Measurements from ENCODE around the gene TRABD2B. TPM values are rescaled to one million over a fixed set of nuclear protein-coding genes. Genes with fewer than 3 reads are reported as not detected.

Gene TRABD2B
- total RNA-seq, 5 donors from 2014 or later (not counting 1 experiment from before 2014, with no cell fraction given), result not detected

DNA sequence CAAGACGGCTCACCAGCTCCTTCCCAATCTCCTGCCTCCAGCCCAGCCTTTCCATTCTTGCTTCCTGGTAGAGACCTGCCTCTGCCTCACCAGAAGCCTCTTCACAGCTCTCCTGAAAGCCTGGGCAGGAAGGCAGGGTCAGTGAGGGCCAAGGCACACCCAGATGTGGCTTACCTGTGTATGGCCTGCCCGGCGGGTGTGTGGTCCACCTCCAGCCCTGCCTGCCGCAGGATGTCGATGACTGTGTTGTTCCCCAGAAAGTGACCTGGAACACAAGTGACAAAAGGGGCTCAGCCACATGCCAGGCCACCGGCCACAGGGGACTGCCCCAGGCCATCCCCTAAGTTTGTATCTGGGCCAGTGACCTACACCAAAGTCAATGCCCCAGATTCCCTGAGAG, 218.9 kb downstream of the TRABD2B start:
- WGBS (ENCODE audit: insufficient coverage), result 89% methylated on average over 6 of the region's 6 CpGs
- no peaks in the 10 kb centered on the region for H3K36me3 Mint-ChIP-seq
- DNase-seq (no peak), ATAC-seq (replicated peaks in 1 of 4) (no peak)
- no peaks in the 10 kb centered on the region for H3K9me3 Mint-ChIP-seq
- no peak overlapping the region for H3K4me3 ChIP-seq (ENCODE audit: control insufficient read depth in 1 of 2, extremely low read depth in 1 of 2, low read length in 1 of 2)
- ChIA-PET CTCF (no interaction called here), POLR2A (no interaction called here)
- no peaks in the 10 kb centered on the region for H3K36me3 ChIP-seq (ENCODE audit: control insufficient read depth in 2 of 2, extremely low read depth in 1 of 2, insufficient read depth in 1 of 2, low read length in 1 of 2)
- H3K27ac Mint-ChIP-seq, result no peak overlapping the region
- no peaks in the 10 kb centered on the region for H3K4me1 Mint-ChIP-seq
- no peaks in the 10 kb centered on the region for H3K9me3 ChIP-seq
- no peak overlapping the region for H3K4me3 Mint-ChIP-seq
- no peaks in the 10 kb centered on the region for H3K4me1 ChIP-seq (ENCODE audit: control insufficient read depth in 1 of 2, extremely low read depth in 1 of 2, insufficient read depth in 2 of 2, low read length in 2 of 2)
- H3K27ac ChIP-seq (ENCODE audit: low read length), result no peak overlapping the region
- H3K27me3 ChIP-seq (replicated peaks in 1 of 2; ENCODE audit: control insufficient read depth in 2 of 2, extremely low read depth in 1 of 2, insufficient read depth in 2 of 2, low read length in 1 of 2), result peaks cover 0 to 31% of the 10 kb centered on the region in 2 experiments
- peaks cover 1 to 10% of the 10 kb centered on the region in 2 donors for H3K27me3 Mint-ChIP-seq

DNA sequence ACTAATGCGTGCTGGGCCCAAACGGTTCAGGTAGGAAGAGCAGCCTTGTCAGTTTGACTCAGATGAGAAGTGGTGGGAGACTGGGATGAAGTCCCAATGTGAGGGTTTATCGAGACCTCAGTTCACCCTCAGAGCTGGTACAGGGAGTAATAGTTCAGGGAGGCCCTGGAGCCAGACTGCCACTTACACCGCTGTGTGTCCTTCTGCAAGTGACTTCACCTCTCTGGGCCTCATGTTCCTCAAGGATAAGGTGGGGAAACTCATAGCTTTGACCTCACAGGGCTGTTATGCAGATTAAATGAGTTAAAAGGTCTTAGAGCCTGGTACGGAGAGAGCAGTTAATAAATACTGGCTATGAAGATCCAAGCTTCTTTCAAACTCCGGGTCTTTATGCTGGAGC, 219.9 kb downstream of the TRABD2B start:
- ATAC-seq (replicated peaks in 1 of 4) (no peak), DNase-seq (no peak)
- Mint-ChIP-seq H3K36me3 (no peaks in the 10 kb centered on the region), H3K27me3 (peaks cover 1 to 6% of the 10 kb centered on the region in 2 donors), H3K4me3 (no peak overlapping the region), H3K27ac (no peak overlapping the region), H3K4me1 (no peaks in the 10 kb centered on the region), H3K9me3 (no peaks in the 10 kb centered on the region)
- H3K27me3 ChIP-seq (replicated peaks in 1 of 2; ENCODE audit: control insufficient read depth in 2 of 2, extremely low read depth in 1 of 2, insufficient read depth in 2 of 2, low read length in 1 of 2), result peaks cover 0 to 32% of the 10 kb centered on the region in 2 experiments
- no peaks in the 10 kb centered on the region for H3K36me3 ChIP-seq (ENCODE audit: control insufficient read depth in 2 of 2, extremely low read depth in 1 of 2, insufficient read depth in 1 of 2, low read length in 1 of 2)
- CTCF ChIA-PET, result no interaction called here
- H3K27ac ChIP-seq (ENCODE audit: low read length), result no peak overlapping the region
- WGBS (ENCODE audit: insufficient coverage), result 72% methylated on average over 5 of the region's 6 CpGs
- POLR2A ChIA-PET, result no interaction called here
- H3K9me3 ChIP-seq, result no peaks in the 10 kb centered on the region
- H3K4me3 ChIP-seq (ENCODE audit: control insufficient read depth in 1 of 2, extremely low read depth in 1 of 2, low read length in 1 of 2), result no peak overlapping the region
- no peaks in the 10 kb centered on the region for H3K4me1 ChIP-seq (ENCODE audit: control insufficient read depth in 1 of 2, extremely low read depth in 1 of 2, insufficient read depth in 2 of 2, low read length in 2 of 2)

DNA sequence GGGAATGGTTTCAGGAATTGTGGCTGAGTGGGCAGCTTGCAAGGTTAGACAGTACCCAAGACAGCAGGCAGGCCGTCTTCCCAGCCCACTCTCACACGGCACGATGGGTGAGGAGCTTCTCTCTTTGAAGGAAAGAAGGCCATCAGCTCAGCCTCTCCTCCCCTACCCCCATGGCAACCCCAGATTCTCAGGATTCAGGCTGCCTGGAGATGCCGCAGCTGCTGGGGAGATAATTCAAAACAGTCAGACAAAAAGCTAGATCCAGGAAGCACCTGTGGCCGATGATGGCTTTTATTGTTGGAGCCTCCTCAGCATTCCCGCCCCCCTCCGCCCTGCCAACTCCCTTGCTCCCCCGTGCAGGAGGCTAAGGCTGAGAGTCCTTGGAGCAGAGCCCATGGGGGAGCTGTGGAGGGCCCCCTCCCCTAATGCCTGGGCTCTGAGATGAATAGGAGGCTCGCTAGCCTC, 220.5 kb downstream of the TRABD2B start:
- H3K9me3 Mint-ChIP-seq, result no peaks in the 10 kb centered on the region
- ATAC-seq (replicated peaks in 1 of 4), result no peak
- peaks cover 1 to 3% of the 10 kb centered on the region in 2 donors for H3K27me3 Mint-ChIP-seq
- WGBS (ENCODE audit: insufficient coverage), result 87% methylated on average over 7 of the region's 9 CpGs
- ChIA-PET POLR2A (no interaction called here), CTCF (interaction anchor here in 1 of 2 donors (0.5 kb wide), 1 partner anchor 1083 kb away, joined by 3 read pairs; no protein-coding TSS in a partner anchor)
- no peaks in the 10 kb centered on the region for H3K4me1 Mint-ChIP-seq
- Histone ChIP-seq H3K9me3 (no peaks in the 10 kb centered on the region), H3K4me3 (ENCODE audit: control insufficient read depth in 1 of 2, extremely low read depth in 1 of 2, low read length in 1 of 2) (no peak overlapping the region), H3K36me3 (ENCODE audit: control insufficient read depth in 2 of 2, extremely low read depth in 1 of 2, insufficient read depth in 1 of 2, low read length in 1 of 2) (no peaks in the 10 kb centered on the region), H3K4me1 (ENCODE audit: control insufficient read depth in 1 of 2, extremely low read depth in 1 of 2, insufficient read depth in 2 of 2, low read length in 2 of 2) (no peaks in the 10 kb centered on the region), H3K27me3 (replicated peaks in 1 of 2; ENCODE audit: control insufficient read depth in 2 of 2, extremely low read depth in 1 of 2, insufficient read depth in 2 of 2, low read length in 1 of 2) (peaks cover 0 to 32% of the 10 kb centered on the region in 2 experiments), H3K27ac (ENCODE audit: low read length) (no peak overlapping the region)
- H3K27ac Mint-ChIP-seq, result no peak overlapping the region
- no peak overlapping the region for H3K4me3 Mint-ChIP-seq
- H3K36me3 Mint-ChIP-seq, result no peaks in the 10 kb centered on the region
- DNase-seq, result no peak

DNA sequence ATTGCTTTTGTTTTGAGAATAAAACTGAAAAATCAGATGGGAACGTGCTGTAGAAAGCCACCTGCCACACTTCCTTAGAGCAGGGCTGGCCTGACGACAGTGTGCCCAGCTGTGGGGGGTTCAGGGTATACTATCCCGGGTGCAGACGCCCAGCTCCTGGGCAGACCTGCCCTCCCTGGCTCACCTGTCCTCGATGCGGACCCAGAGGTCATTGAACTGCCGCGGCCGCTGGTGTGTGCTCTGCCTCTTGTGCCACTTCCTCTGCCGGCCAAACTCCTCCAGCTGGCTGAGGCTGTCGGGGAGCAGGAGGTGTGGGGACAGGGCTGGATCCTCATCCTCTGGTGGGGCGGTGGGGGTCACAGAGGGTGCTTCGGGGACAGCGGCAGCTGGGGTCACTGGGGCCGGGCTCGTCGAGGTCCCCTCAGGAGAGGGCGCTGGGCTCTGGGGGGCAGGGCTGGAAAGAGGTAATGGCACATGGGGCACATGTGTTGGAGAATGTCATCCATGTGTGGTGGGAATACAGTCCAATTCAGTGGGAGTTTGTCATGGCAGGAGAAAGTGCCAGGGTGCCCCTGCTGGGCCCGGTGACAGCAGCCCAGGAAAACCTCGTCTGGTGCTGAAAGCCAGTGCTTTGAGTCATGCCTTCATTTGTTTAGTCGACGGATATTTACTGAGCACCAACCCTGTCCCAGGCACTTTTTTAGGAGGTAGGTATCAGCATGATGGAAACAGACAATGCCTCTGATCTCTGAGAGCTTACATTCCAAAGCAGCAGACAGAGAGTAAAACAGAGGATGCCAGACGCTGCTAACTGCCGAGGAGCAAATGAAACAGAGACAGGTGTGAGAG, 222.0 kb downstream of the TRABD2B start:
- Mint-ChIP-seq H3K27ac (no peak overlapping the region), H3K9me3 (no peaks in the 10 kb centered on the region), H3K4me1 (no peaks in the 10 kb centered on the region), H3K27me3 (peaks cover 0 to 1% of the 10 kb centered on the region in 2 donors), H3K4me3 (no peak overlapping the region), H3K36me3 (no peaks in the 10 kb centered on the region)
- WGBS (ENCODE audit: insufficient coverage), result 83% methylated on average over 24 of the region's 24 CpGs
- H3K36me3 ChIP-seq (ENCODE audit: control insufficient read depth in 2 of 2, extremely low read depth in 1 of 2, insufficient read depth in 1 of 2, low read length in 1 of 2), result no peaks in the 10 kb centered on the region
- H3K4me1 ChIP-seq (ENCODE audit: control insufficient read depth in 1 of 2, extremely low read depth in 1 of 2, insufficient read depth in 2 of 2, low read length in 2 of 2), result no peaks in the 10 kb centered on the region
- H3K27ac ChIP-seq (ENCODE audit: low read length), result no peak overlapping the region
- ATAC-seq (replicated peaks in 1 of 4), result no peak
- H3K9me3 ChIP-seq, result no peaks in the 10 kb centered on the region
- no peak for DNase-seq
- peaks cover 0 to 39% of the 10 kb centered on the region in 2 experiments for H3K27me3 ChIP-seq (replicated peaks in 1 of 2; ENCODE audit: control insufficient read depth in 2 of 2, extremely low read depth in 1 of 2, insufficient read depth in 2 of 2, low read length in 1 of 2)
- H3K4me3 ChIP-seq (ENCODE audit: control insufficient read depth in 1 of 2, extremely low read depth in 1 of 2, low read length in 1 of 2), result no peak overlapping the region
- CTCF ChIA-PET, result no interaction called here
- POLR2A ChIA-PET, result no interaction called here

DNA sequence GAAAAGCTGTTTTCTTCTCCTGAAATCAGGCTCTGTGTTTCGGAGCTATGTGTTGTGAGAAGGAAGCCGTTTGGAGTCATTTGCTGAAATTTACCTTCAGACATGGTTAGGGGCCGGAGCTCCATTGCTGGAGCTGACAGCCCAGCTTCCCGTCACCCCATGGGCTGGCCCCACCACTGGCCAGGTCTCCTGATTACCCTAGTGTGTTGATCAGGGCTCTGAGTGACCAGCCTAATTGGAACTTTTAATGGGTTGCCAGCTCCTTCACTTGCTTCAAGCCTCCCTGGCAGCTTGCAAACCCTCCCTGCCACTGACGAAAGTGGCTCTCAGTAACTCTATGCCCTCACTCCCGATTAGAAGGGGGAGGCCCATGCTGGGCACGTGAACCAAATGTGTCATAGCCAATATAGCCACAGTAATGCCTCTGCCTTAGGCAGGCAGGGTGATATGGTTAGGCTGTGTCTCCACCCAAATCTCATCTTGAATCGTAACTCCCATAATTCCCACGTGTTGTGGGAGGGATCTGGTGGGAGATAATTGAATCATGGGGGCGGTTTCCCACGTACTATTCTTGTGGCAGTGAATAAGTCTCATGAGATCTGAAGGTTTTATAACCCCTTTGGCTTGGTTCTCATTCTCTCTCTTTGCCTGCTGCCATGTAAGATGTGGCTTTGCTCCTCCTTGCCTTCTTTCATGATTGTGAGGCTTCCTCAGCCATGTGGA, 224.1 kb downstream of the TRABD2B start:
- Mint-ChIP-seq H3K27me3 (peaks cover 1 to 5% of the 10 kb centered on the region in 2 donors), H3K27ac (no peak overlapping the region), H3K36me3 (no peaks in the 10 kb centered on the region), H3K9me3 (no peaks in the 10 kb centered on the region), H3K4me3 (no peak overlapping the region), H3K4me1 (no peaks in the 10 kb centered on the region)
- WGBS (ENCODE audit: insufficient coverage), result 77% methylated on average over 2 of the region's 11 CpGs
- ATAC-seq (replicated peaks in 1 of 4) (no peak), DNase-seq (no peak)
- CTCF ChIA-PET, result no interaction called here
- Histone ChIP-seq H3K36me3 (ENCODE audit: control insufficient read depth in 2 of 2, extremely low read depth in 1 of 2, insufficient read depth in 1 of 2, low read length in 1 of 2) (no peaks in the 10 kb centered on the region), H3K9me3 (no peaks in the 10 kb centered on the region), H3K4me3 (ENCODE audit: control insufficient read depth in 1 of 2, extremely low read depth in 1 of 2, low read length in 1 of 2) (no peak overlapping the region), H3K27me3 (replicated peaks in 1 of 2; ENCODE audit: control insufficient read depth in 2 of 2, extremely low read depth in 1 of 2, insufficient read depth in 2 of 2, low read length in 1 of 2) (peaks cover 0 to 35% of the 10 kb centered on the region in 2 experiments), H3K4me1 (ENCODE audit: control insufficient read depth in 1 of 2, extremely low read depth in 1 of 2, insufficient read depth in 2 of 2, low read length in 2 of 2) (no peaks in the 10 kb centered on the region), H3K27ac (ENCODE audit: low read length) (no peak overlapping the region)
- POLR2A ChIA-PET, result no interaction called here

DNA sequence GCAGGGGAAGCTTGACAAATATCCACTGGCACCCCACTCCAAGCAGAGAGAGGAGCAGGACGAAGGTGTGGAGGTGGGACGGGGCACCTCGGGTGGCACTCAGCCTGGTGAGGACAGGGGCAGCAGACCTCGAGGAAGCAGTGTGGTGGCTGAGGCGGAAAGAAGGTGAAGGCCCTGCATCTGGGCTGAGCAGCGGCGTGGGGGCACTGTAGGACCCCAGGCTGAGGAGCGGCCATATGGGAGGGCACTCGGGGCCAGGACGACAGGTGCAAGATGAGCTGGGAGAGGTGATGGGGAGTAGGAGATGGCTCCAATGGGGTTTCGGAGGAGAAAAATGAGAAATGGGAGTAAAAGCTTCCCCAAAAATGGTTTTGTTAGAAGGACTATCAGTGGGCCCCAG, 224.9 kb downstream of the TRABD2B start:
- Mint-ChIP-seq H3K9me3 (no peaks in the 10 kb centered on the region), H3K27ac (no peak overlapping the region), H3K4me3 (no peak overlapping the region), H3K4me1 (no peaks in the 10 kb centered on the region), H3K36me3 (no peaks in the 10 kb centered on the region), H3K27me3 (peaks cover 1 to 5% of the 10 kb centered on the region in 2 donors)
- DNase-seq (no peak), ATAC-seq (replicated peaks in 1 of 4) (no peak)
- peaks cover 0 to 33% of the 10 kb centered on the region in 2 experiments for H3K27me3 ChIP-seq (replicated peaks in 1 of 2; ENCODE audit: control insufficient read depth in 2 of 2, extremely low read depth in 1 of 2, insufficient read depth in 2 of 2, low read length in 1 of 2)
- no peak overlapping the region for H3K4me3 ChIP-seq (ENCODE audit: control insufficient read depth in 1 of 2, extremely low read depth in 1 of 2, low read length in 1 of 2)
- H3K4me1 ChIP-seq (ENCODE audit: control insufficient read depth in 1 of 2, extremely low read depth in 1 of 2, insufficient read depth in 2 of 2, low read length in 2 of 2), result no peaks in the 10 kb centered on the region
- H3K36me3 ChIP-seq (ENCODE audit: control insufficient read depth in 2 of 2, extremely low read depth in 1 of 2, insufficient read depth in 1 of 2, low read length in 1 of 2), result no peaks in the 10 kb centered on the region
- 78% methylated on average over 9 of the region's 11 CpGs for WGBS (ENCODE audit: insufficient coverage)
- POLR2A ChIA-PET, result no interaction called here
- no peak overlapping the region for H3K27ac ChIP-seq (ENCODE audit: low read length)
- CTCF ChIA-PET, result no interaction called here
- no peaks in the 10 kb centered on the region for H3K9me3 ChIP-seq
